GM12873 (cell line): Measurements from ENCODE around the gene MIS18BP1.

Source experiments
- TF ChIP-seq, protein P1 (sequence below): IDR thresholded peaks from 2 replicates; pipeline ENCODE4 v1.5.1; 2012; ENCODE audit warnings: low read depth, mild to moderate bottlenecking, moderate library complexity, low read length, control low read depth; ENCODE audit not compliant: insufficient read depth; ENCODE audit errors: missing control alignments

The MIS18BP1 gene

DNA sequence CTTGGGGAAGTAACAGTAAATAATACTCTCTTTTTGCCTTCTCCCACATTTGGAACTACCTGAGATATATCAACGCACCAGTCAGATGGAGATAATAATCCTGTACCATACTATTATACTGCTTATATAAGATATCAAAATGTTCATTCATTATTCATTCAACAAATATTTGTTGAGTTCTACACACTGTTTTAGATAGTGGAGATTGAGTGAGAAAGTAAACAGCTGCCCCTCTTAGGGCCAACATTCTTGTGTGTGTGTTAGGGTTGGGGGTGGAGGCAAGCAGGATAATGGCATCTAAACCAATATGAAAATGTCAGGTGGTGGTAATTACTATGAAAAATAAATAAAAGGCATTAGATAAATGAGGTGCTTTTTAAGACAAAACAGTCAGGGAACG, 14.0 kb downstream of the MIS18BP1 start:
- TF ChIP-seq, protein P1, sequence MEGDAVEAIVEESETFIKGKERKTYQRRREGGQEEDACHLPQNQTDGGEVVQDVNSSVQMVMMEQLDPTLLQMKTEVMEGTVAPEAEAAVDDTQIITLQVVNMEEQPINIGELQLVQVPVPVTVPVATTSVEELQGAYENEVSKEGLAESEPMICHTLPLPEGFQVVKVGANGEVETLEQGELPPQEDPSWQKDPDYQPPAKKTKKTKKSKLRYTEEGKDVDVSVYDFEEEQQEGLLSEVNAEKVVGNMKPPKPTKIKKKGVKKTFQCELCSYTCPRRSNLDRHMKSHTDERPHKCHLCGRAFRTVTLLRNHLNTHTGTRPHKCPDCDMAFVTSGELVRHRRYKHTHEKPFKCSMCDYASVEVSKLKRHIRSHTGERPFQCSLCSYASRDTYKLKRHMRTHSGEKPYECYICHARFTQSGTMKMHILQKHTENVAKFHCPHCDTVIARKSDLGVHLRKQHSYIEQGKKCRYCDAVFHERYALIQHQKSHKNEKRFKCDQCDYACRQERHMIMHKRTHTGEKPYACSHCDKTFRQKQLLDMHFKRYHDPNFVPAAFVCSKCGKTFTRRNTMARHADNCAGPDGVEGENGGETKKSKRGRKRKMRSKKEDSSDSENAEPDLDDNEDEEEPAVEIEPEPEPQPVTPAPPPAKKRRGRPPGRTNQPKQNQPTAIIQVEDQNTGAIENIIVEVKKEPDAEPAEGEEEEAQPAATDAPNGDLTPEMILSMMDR, result no peak

DNA sequence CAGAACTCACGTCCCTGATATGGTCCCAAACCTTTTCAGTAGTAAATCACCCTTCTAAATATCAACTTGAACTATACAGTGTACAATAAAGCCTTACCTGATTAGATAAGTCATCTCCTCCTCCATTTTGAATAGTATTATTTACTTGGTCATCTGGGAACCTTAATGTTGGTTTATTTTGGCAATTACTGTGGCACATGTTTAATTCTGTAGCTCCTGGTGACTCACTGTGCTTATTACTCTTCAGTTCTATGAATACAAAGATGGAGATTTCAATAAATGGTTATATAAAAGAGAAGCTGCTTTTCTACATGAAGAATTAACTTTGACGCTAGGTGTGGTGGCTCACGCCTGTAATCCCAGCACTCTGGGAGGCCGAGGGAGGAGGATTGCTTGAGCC, 25.4 kb downstream of the MIS18BP1 start:
- TF ChIP-seq, protein P1, result no peak

DNA sequence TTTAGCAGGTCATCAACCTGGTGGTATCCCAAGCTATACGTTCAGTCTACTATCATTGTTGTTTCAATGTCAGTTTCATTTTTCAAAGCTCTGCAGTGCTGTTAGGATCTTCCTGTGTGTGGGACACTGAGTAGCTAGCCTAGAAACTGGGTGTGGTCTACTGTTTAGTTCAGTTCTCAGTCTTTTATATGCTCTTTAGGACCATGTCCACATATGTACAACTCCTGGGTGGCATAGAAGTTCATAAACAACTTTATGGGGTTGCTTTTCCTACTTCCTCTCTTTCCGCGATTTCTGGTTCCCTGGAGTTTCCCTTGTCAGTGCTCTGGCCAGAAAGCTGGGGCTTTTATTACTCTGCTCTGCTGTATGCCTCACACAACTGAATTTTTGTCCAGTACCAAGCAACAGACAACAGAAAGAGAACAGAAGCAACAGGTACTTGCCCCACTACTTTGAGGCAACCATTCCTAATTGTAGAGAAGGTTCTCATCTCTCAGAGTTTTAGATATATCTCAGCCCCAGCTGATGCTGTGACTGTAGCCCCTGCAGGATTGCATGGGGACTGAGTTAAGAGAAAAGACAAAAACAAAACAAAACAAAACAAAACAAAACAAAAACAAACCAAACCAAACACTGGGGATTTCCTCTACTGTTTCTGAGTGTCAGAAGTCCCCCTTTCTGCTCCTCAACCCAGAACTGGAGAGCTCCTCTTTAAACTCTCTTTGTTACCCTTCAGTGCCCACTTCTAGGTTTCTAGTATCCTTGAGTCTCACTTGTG, 30.3 kb downstream of the MIS18BP1 start:
- TF ChIP-seq, protein P1, result no peak

DNA sequence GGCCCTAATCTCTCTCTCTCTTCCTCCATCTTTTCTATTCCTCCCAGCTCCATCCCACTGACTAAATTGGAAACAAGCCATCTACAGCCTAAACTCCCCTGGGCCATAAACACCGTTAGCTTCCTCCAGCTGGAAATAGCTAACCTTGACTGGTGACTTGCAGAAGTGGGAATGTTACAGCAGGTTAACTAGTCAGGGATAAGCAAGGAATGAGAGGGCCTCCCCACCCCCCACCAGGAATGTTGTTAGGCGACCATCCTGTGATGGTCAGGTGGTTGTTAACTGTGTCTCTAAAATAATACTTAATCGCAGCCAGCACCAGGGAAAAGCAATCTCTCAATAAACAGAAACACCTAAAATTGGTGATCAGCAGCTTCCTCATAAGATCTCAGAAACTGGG, 40.8 kb downstream of the MIS18BP1 start:
- TF ChIP-seq, protein P1, result no peak

DNA sequence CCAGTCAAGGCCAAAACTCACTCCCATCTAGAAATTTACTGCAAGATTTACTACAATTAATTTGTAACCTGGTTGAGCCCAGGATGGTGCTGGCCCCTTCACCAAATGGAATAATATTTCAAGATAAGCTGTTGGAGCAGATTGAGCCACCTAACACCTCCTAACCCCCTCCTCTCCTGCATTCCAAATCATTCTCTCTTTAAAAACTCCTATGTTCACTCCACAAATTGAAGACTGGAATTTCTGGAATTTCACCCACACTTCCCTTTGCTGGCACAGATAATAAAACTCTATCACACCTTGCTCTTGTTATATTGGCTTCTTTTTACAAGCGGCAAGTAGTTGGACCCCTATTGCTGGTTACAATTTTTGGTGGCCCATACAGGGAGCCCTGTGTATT, 41.7 kb downstream of the MIS18BP1 start:
- TF ChIP-seq, protein P1, result no peak

DNA sequence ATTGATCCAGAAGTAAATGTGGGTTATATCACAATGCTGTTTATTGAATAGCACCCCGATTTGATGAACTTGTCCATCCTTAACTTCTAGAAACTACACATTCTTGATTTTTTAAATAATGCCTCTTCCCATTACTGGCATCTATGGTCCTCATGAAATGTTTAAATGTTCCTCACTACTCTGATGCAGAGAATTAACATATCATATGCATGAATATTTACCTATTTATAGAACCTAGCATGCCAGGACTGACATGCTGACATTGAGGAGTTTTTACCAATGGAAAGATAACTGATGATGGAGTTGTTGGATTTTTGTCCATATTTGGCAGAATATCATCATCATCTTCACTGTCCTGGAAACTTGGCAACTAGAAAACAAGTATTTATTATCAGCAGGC, 42.8 kb downstream of the MIS18BP1 start:
- TF ChIP-seq, protein P1, result no peak

DNA sequence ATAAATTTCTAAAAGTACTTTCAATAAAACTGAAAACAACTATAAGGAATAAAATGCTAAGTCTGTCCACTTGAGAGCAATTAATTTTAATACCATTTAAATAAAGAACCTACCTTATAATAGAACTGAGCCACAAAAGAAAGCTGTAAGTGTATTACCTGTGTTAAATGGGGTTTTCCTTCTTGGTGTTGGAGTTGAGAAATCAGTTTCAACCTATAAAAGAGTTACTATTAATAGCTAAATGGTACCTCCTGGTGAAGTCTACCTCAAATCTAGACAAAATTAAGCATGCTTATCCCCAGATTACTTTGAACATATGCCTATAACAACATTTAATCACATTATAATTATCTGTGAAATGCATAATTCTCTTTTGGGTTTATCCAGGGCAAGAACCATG, 48.8 kb downstream of the MIS18BP1 start:
- TF ChIP-seq, protein P1, result no peak
